ENCODE measurements around the gene CGNL1. TPM values are rescaled to one million over a fixed set of nuclear protein-coding genes. Genes with fewer than 3 reads are reported as not detected.

The CGNL1 gene
- total RNA-seq, 2 experiments from 2014 or later = not detected

DNA sequence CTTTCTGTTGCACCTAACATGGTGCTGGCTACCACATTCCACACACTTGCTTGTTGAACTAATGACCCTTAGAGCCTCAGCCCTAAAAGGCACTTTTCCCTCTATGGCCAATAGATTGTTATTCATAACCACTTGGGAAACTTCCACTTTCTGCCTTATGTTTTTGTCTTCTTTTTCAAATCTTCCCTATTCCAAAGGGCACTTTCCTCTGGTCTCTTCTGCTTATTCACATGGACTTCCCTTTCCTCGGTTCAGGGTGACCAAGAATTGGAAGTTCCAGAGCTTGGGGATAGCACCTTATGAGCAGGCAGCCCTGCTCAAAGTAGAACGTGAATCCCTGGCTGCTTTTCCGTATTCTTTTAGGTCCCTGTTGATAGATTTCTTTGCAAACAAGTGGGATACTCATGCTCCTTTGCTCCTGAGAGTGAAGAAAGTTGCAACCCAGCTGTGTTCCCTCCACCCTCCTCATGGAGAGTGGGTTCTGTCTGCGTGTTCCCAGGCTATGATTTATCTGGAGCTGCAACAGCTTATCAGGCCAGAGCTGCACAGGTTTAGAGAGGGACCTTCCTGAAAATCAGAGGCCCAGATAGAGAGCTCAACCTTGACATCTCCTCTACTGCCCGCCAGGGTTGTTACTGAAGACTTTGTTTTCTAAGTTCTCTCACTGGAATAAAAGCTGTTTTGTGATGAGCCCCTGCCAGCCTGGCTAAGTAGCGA is 156.6 kb downstream of the CGNL1 start:
- Mint-ChIP-seq H3K4me1 (no peaks in the 10 kb centered on the region), H3K9me3 (peaks cover 1% of the 10 kb centered on the region), H3K27ac (no peak overlapping the region), H3K36me3 (no peaks in the 10 kb centered on the region), H3K4me3 (no peak overlapping the region), H3K27me3 (peaks cover 4% of the 10 kb centered on the region)
- DNase-seq = no peak

DNA sequence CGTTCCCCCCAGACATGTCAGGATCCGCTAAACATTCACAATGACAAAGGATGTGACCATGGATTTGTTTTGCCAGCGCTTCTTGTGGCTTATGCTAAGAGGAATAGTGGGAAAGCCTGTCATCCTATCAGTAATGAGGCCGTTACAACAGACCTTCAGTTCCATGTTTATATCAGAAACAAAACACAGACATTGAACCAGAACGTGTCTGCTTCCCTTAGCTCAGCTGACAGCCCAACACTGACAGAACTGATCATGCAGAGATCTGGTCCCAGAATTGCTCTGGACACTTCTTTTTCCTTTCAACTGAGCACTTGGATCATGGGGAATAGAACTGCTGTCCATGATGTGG is 157.1 kb downstream of the CGNL1 start:
- no peak overlapping the region for H3K4me3 Mint-ChIP-seq
- H3K4me1 Mint-ChIP-seq = no peaks in the 10 kb centered on the region
- H3K36me3 Mint-ChIP-seq = no peaks in the 10 kb centered on the region
- peaks cover 1% of the 10 kb centered on the region for H3K9me3 Mint-ChIP-seq
- no peak overlapping the region for H3K27ac Mint-ChIP-seq
- DNase-seq = no peak
- H3K27me3 Mint-ChIP-seq = peaks cover 4% of the 10 kb centered on the region

DNA sequence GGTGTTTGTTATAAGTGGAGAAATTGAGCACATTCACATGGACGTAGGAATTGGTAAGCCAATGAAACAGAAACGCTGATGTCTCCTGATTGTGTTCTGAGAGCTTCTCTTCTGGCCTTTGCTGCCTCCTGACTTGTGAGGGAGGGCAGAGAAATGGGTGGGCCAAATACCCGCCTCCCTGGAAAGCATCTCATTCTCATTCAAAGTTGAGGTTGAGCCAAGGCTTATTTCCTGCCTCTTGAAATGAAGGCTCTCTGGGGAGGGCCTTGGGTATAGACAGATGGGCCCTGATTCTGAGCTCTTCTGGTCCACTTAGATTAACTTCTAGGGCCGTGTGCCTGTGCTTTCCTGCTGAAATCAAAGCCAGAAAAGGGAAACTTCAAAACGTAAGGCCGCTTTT is 158.0 kb downstream of the CGNL1 start:
- Mint-ChIP-seq H3K9me3 (peaks cover 1% of the 10 kb centered on the region), H3K27me3 (peaks cover 4% of the 10 kb centered on the region), H3K4me1 (no peaks in the 10 kb centered on the region), H3K4me3 (no peak overlapping the region), H3K36me3 (no peaks in the 10 kb centered on the region), H3K27ac (no peak overlapping the region)
- DNase-seq = no peak

DNA sequence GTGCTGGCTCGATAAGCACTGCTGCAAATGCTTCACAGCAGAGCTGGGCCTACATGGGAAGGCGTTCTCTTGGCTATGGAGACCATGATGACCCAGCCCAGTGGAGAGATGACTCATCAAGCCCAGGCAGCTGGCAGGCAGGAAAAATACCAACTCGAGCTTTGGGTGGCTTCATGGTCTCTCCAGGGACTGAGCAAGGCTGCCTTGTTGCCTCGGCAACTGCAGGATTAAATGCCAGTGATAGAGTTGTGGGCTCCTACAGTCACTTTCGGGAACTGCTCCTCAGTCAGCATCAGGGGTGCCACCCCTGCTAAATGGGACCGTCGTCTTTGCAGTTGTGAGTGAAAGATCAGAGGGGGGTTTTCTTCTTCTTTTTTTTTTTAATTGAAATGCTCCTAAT is 160.8 kb downstream of the CGNL1 start:
- peaks cover 4% of the 10 kb centered on the region for H3K27me3 Mint-ChIP-seq
- no peaks in the 10 kb centered on the region for H3K36me3 Mint-ChIP-seq
- H3K9me3 Mint-ChIP-seq = peaks cover 4% of the 10 kb centered on the region
- DNase-seq = no peak
- H3K4me1 Mint-ChIP-seq = peaks cover 2% of the 10 kb centered on the region
- H3K4me3 Mint-ChIP-seq = no peak overlapping the region
- H3K27ac Mint-ChIP-seq = no peak overlapping the region

DNA sequence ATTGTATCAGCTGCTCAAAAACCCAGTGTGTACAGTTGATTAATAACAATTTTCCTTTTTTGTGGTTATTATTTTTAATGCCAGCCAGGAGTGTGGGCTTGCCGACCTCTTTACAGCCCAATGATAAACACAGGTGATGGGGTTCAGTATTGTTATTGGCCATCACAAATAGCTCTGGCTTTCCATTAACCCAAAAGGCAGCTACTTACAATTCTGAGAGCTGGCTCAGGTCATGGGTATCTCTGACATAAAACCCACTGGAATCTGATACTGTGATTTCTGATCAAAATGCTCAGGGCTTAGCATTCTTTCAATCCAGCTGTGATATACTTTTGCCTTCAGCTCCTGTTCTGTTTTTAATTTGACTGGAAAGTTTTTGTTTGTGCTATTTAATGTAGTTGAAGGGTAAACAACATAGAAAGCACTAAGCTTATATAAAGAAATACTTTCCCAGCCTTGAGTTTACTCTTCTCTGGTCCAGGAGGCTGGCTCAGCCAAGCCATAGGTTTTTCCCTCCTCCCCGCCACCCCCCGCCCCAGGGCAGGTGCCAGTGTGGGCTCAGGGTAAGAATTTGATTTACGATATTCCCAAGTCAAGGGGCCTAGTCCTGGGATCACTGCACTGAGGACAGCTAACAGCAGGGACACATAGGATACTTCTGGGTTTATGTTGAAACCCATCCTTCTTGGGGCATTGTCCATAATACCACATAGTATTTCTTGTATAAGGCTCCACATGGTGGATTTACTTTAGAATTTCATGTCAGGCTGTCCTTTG is 161.4 kb downstream of the CGNL1 start:
- Mint-ChIP-seq H3K9me3 (peaks cover 4% of the 10 kb centered on the region), H3K4me3 (no peak overlapping the region), H3K36me3 (no peaks in the 10 kb centered on the region), H3K4me1 (peaks cover 2% of the 10 kb centered on the region), H3K27me3 (no peaks in the 10 kb centered on the region), H3K27ac (no peak overlapping the region)
- no peak for DNase-seq

DNA sequence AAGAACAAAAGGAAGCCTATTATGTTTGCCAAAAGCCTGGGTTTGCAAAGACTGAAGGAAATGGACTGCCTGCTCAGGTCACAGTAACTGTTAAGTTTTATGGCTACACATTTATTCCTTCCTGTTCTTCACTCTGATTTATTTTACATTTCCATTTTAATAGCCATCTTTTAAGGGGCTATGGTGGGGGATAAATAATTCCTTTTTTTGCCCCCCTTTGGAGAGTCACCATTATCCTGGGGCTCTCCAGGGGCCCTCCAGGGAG is 161.9 kb downstream of the CGNL1 start:
- Mint-ChIP-seq H3K27me3 (peaks cover 2% of the 10 kb centered on the region), H3K27ac (no peak overlapping the region), H3K4me1 (peaks cover 2% of the 10 kb centered on the region), H3K4me3 (no peak overlapping the region), H3K36me3 (no peaks in the 10 kb centered on the region), H3K9me3 (peaks cover 4% of the 10 kb centered on the region)
- no peak for DNase-seq

DNA sequence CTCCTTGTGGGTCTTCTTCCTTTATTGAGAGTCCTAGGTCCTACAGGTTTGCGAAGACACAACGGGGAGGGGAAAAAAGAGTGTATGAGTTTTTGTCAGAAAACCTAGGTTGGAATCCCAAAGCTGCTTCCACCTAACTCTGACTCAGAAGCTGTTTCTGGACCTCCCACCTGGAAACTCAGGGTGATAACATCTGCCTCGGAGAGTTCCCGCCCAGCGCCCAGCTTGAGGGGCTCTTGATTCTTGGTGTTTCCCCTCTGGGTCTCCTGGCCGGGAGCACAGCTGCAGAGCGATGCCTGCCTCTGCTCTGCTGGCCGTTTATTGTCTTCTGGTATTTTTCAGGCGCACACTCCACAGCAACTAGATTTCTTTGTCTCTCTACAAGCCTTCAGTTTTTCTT is 162.5 kb downstream of the CGNL1 start:
- Mint-ChIP-seq H3K36me3 (no peaks in the 10 kb centered on the region), H3K27ac (no peak overlapping the region), H3K9me3 (peaks cover 4% of the 10 kb centered on the region), H3K4me3 (no peak overlapping the region), H3K4me1 (peaks cover 2% of the 10 kb centered on the region), H3K27me3 (peaks cover 8% of the 10 kb centered on the region)
- no peak for DNase-seq

DNA sequence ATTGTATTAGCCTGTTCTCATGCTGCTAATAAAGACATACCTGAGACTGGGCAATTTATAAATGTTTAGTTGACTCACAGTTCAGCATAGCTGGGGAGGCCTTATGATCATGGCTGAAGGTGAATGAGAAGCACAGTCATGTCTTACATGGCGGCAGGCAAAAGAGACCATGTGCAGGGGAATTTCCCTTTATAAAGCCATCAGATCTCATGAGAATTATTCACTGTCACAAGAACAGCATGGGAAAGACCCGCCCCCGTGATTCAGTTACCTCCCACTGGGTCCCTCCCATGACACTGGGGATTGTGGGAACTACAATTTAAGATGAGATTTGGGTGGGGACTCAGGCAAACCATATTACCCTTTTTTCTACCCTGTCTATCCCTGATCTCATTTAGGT is 163.9 kb downstream of the CGNL1 start:
- H3K4me3 Mint-ChIP-seq = no peak overlapping the region
- H3K27me3 Mint-ChIP-seq = peaks cover 9% of the 10 kb centered on the region
- DNase-seq = no peak
- no peaks in the 10 kb centered on the region for H3K36me3 Mint-ChIP-seq
- H3K9me3 Mint-ChIP-seq = peaks cover 4% of the 10 kb centered on the region
- H3K4me1 Mint-ChIP-seq = peaks cover 2% of the 10 kb centered on the region
- H3K27ac Mint-ChIP-seq = no peak overlapping the region

DNA sequence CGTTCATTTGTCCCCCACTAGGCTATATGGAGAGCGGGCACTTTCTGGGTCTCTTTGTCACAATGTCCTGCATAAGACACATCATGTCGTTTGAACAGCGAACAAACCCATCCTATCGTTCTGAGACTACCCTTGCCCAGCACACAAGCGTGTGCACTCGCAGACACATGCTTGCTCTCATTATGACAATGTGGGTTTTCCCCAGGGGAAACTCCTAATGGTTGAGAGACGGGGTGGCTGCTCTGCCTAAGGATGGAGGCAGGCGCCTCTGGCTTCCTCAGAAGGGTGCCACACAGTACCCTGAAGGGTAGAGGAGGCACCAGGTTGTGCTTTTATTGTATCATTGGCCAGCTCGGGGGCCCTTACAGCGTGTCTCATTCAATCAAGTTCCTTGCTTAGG is 164.4 kb downstream of the CGNL1 start:
- H3K9me3 Mint-ChIP-seq = peaks cover 4% of the 10 kb centered on the region
- H3K36me3 Mint-ChIP-seq = no peaks in the 10 kb centered on the region
- no peak for DNase-seq
- H3K27me3 Mint-ChIP-seq = peaks cover 9% of the 10 kb centered on the region
- H3K4me1 Mint-ChIP-seq = peaks cover 2% of the 10 kb centered on the region
- H3K27ac Mint-ChIP-seq = no peak overlapping the region
- H3K4me3 Mint-ChIP-seq = no peak overlapping the region

DNA sequence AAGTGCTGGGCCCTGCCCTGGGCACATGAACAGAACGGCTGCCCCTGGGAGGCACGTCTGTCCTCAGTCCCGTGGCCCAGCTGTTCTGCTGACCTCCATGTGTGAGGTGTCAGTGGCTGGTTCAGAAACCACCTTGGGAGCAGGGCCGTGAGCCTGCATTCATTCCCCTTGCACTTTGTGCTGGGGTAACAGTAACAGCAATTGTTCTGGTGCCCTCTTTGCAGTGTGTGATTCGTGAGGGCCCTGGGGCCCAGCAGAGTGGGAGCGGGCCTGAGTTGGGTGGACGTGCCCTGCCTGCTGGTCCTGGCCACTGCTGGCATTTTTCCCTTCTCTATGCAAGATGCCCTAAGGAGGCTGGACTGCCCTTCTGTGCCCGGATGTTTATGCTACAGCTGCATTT is 165.0 kb downstream of the CGNL1 start:
- Mint-ChIP-seq H3K36me3 (no peaks in the 10 kb centered on the region), H3K4me1 (peaks cover 2% of the 10 kb centered on the region), H3K4me3 (no peak overlapping the region), H3K9me3 (peaks cover 2% of the 10 kb centered on the region), H3K27ac (no peak overlapping the region), H3K27me3 (peaks cover 9% of the 10 kb centered on the region)
- no peak for DNase-seq

DNA sequence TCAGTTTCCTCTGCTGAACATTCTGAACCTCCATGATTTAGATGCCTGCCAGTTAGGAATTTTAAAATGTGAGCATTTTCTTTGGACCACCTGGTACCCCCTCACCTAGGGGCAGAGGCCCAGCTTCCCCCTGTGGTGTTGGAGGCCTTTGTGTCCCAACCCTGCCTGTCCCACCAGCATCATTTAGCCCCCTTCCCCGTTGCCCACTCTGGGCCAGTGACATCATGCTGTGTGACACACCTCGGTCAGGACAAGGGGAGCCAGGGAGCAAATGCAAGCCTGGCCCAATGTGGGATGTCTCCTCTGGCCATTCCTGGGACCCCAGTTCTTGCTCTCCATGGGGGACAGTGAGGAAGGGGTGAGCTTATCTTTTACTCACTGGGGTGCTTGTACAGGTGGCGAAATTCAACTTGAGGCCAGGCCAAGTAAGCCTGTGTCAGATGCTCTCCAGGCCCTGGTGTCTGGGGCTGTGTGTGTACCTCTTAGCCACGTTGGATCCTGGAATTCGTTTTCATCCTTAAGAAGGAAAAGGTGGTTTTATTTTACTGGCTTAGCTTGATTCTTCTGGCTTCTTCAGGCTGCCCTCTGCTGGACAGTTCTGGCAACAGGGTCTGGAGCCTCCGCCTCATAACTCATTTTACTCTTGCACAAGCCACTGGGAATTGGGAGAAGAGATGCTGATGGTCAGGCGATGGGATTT is 165.7 kb downstream of the CGNL1 start:
- peak; percentile 18 for DNase-seq

DNA sequence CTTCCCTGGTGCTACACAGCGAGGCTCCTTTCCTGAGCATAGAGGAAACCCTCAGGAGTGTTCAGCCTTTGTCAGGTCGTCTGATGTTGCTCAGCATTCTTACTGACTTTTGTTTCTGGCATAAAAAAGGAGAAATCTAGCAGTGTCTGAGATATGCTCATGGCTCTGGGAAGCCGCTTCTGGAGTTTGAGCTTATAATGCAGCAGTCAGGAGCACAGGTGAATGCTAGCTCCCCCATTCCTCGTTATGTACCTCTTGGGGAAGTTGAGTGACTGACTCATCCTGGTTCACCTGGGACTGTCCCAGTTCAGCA is 166.2 kb downstream of the CGNL1 start:
- Mint-ChIP-seq H3K27me3 (peaks cover 9% of the 10 kb centered on the region), H3K4me3 (no peak overlapping the region)

More for the DNA sequence above, 165.7 kb downstream of the CGNL1 start:
- peaks cover 2% of the 10 kb centered on the region for H3K9me3 Mint-ChIP-seq
- peaks cover 2% of the 10 kb centered on the region for H3K4me1 Mint-ChIP-seq
- no peak overlapping the region for H3K4me3 Mint-ChIP-seq
- no peak overlapping the region for H3K27ac Mint-ChIP-seq
- H3K27me3 Mint-ChIP-seq = peaks cover 9% of the 10 kb centered on the region
- no peaks in the 10 kb centered on the region for H3K36me3 Mint-ChIP-seq

DNA sequence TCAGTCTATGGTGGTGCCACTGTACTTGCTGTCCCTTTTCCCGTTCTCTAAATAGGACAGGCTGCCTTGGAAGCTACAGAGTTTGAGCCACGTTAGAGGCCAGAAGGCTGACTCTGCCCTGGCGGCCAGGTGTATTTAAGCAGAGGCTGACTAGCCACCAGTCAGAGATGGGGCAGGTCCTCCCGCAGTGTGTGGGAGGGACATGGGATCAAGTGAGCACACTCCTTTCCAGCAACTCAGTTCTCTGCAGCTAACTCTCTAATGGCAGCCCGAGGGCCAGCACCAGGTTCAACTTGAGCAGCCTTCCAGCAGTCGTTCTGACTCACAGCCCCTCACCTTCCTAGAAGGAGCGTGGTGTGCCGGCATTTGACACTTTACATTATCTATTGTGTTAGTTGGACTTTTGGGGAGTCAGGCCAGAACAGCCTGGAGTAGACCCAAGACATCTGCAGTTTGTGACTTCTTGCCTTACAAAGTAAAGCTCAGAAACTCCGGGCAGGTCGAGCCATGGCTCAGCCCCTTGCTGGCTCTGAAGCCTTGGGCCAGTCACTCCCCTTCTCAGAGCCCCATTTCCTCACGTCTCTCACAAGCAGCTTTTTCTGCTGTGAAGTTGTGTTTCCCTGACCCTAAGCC is 168.7 kb downstream of the CGNL1 start:
- Mint-ChIP-seq H3K9me3 (peaks cover 2% of the 10 kb centered on the region), H3K4me1 (peaks cover 2% of the 10 kb centered on the region), H3K4me3 (no peak overlapping the region), H3K36me3 (no peaks in the 10 kb centered on the region), H3K27ac (no peak overlapping the region), H3K27me3 (peaks cover 9% of the 10 kb centered on the region)
- no peak for DNase-seq

More for the DNA sequence above, 166.2 kb downstream of the CGNL1 start:
- no peak overlapping the region for H3K27ac Mint-ChIP-seq
- peaks cover 2% of the 10 kb centered on the region for H3K9me3 Mint-ChIP-seq
- DNase-seq = no peak
- H3K36me3 Mint-ChIP-seq = no peaks in the 10 kb centered on the region
- peaks cover 2% of the 10 kb centered on the region for H3K4me1 Mint-ChIP-seq

DNA sequence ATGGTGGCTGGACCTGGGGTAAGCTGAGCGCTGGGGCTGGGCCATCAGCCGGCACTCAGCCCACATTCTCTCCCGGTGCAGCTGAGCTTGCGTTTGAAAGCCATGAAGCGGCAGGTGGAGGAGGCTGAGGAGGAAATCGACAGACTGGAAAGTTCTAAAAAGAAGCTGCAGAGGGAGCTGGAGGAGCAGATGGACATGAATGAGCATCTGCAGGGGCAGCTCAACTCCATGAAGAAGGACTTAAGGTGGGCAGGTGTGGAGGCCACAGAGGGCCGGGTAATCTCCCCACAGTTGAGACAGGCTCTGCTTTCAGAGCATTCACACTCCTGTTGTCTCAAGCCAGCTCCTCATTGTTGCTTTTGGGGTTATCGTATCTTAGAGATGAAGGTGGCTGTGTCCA is 169.7 kb downstream of the CGNL1 start:
- no peaks in the 10 kb centered on the region for H3K9me3 Mint-ChIP-seq
- no peak overlapping the region for H3K4me3 Mint-ChIP-seq
- no peak overlapping the region for H3K27ac Mint-ChIP-seq
- H3K4me1 Mint-ChIP-seq = no peaks in the 10 kb centered on the region
- H3K27me3 Mint-ChIP-seq = peaks cover 10% of the 10 kb centered on the region
- H3K36me3 Mint-ChIP-seq = no peaks in the 10 kb centered on the region
- DNase-seq = no peak

DNA sequence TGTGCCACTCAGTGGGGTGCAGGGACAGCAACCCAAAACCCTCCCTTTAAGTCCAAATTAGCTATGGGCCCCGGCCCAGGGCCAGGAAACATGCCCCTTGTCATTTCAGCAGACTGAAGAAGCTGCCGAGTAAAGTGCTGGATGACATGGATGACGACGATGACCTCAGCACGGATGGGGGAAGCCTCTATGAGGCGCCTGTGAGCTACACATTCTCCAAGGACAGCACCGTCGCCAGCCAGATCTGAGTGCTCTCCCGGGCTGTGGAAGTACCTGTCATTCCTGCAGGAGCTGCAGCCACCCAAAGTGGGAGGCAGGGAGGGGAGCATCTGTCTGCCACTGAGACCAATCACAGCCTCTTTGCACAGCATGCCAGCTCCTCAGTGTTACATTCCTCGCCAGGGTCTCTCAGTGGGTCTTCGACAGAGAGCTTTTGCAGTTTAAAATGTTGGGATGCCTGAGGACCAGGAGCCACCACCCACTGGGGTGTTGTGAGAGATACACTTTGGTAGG is 171.0 kb downstream of the CGNL1 start:
- H3K27me3 Mint-ChIP-seq = peaks cover 17% of the 10 kb centered on the region
- H3K4me3 Mint-ChIP-seq = no peak overlapping the region
- H3K27ac Mint-ChIP-seq = no peak overlapping the region
- no peaks in the 10 kb centered on the region for H3K36me3 Mint-ChIP-seq
- H3K9me3 Mint-ChIP-seq = no peaks in the 10 kb centered on the region
- no peaks in the 10 kb centered on the region for H3K4me1 Mint-ChIP-seq
- no peak for DNase-seq
